Skin epidermis (tissue), 12 donors: ENCODE results near the gene ECPAS.
A peak's percentile ranks its signal among the peaks of the same experiment; 100 is the strongest.
"Not testable (repeated sequence)": the region's sequence is repeated elsewhere in the genome, so short reads cannot be mapped to it uniquely, and the experiment has no call there.

Source experiments
- H3K27ac ChIP-seq, 21 experiments: fragments of 200-600 bp; sonication (generic) in 11 of 21; one replicate each; pipeline ENCODE4 v1.5.0; 2020; ENCODE audit warnings: mild to moderate bottlenecking in 3 of 21, inconsistent platforms in 2 of 21, moderate library complexity in 2 of 21
- H3K4me3 ChIP-seq, 7 experiments: fragments of 200-600 bp; sonication (generic) in 2 of 7; one replicate each; pipeline ENCODE4 v1.5.0; 2020; ENCODE audit warnings: inconsistent platforms in 2 of 7, mild to moderate bottlenecking in 2 of 7, moderate library complexity in 1 of 7

ECPAS gene

DNA sequence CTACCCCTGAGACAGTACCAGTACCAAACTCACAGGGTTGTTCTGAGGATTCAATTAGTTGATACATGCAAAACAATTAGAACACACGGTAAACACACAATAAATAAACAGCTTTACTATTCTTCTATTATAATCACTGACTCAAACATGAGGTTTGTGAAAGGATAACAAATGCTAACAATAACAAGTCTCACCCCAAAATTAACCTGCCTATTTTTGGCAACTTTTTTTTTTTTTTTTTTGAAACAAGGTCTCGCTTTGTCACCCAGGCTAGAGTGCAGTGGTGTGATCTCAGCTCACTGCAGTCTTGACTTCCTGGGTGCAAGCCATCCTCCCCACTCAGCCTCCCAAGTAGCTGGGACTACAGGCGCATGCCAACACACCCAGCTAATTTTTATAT lies 6.5 kb downstream of the ECPAS start:
- no peak overlapping the region for H3K27ac ChIP-seq
- H3K4me3 ChIP-seq = no peak overlapping the region

DNA sequence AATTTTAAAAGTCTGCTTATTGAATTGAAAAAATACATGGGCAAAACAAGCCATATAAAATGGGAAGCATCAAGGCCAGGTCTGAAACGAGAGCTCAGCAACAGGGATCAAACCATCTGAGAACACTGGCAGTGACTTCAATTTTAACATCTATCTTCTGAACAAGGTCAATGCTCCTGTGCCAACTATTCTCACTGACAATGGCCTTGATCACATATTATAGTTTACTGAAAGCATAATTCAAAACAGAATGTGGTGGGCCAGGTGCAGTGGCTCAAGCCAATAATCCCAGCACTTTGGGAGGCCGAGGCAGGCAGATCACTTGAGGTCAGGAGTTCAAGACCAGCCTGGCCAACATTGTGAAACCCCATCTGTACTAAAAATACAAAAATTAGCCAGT lies 9.0 kb downstream of the ECPAS start:
- Histone ChIP-seq H3K27ac (no peak overlapping the region), H3K4me3 (no peak overlapping the region)

DNA sequence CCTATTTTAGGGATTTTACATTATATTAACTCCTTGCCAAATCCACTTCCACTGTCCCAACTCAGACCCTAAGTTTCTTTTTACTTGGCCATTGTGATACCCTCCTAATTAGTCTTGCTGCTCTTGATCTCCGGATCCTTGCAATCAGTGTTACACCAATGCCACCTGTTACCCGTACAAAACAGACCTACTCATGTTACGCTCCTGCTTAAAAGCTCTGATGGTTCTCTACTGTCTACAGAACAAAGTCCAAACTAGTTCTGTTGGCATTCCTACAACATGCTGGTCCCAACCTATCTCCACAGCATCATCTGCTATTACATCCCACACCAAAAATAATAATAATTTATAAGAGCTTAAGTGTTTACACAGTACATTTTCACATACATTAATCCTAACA lies 9.8 kb downstream of the ECPAS start:
- Histone ChIP-seq H3K27ac (no peak overlapping the region), H3K4me3 (no peak overlapping the region)

DNA sequence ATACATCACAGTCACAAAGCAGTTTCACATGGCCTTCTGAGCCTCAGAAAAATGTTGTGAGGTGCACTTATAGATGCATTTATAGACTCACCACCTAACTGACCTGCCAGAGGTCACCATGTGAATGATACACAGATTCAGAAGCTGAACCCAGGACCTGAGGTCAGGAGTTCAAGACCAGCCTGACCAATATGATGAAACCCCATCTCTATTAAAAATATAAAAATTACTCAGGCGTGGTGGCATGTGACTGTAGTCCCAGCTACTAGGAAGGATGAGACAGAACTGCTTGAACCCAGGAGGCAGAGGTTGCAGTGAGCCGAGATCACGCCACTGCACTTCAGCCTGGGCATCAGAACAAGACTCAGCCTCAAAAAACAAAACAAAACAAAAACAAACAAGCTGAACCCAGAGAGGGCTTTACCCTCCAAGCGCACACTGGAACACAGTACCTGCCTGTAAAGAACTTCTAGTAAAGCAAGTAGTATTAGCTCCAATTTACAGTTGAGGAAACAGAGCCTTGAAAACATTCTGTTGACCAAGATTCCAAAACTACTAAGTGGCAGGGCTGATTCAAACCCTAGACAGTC lies 16.3 kb downstream of the ECPAS start:
- H3K27ac ChIP-seq = peak overlapping the region in 1 of 21 experiments; percentile 1
- no peak overlapping the region for H3K4me3 ChIP-seq

DNA sequence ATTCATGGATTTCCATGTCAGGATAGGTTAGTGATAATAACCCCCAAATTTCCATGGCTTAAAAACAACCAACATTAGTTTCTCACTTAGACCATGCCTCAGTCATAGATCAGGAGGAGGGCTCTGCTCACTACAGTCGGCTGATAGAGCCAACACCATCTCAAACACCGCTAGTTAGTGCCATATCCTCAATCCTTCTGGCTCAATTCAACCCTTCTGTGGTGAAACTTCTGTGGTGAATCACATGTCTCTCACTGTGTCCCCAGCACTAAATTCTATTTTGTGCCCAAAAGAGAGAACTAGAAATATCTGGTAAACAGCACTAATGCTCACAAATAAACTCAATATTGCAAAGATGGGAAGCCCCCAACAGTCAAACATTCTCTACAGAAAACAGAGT lies 21.1 kb downstream of the ECPAS start:
- Histone ChIP-seq H3K27ac (no peak overlapping the region), H3K4me3 (no peak overlapping the region)

DNA sequence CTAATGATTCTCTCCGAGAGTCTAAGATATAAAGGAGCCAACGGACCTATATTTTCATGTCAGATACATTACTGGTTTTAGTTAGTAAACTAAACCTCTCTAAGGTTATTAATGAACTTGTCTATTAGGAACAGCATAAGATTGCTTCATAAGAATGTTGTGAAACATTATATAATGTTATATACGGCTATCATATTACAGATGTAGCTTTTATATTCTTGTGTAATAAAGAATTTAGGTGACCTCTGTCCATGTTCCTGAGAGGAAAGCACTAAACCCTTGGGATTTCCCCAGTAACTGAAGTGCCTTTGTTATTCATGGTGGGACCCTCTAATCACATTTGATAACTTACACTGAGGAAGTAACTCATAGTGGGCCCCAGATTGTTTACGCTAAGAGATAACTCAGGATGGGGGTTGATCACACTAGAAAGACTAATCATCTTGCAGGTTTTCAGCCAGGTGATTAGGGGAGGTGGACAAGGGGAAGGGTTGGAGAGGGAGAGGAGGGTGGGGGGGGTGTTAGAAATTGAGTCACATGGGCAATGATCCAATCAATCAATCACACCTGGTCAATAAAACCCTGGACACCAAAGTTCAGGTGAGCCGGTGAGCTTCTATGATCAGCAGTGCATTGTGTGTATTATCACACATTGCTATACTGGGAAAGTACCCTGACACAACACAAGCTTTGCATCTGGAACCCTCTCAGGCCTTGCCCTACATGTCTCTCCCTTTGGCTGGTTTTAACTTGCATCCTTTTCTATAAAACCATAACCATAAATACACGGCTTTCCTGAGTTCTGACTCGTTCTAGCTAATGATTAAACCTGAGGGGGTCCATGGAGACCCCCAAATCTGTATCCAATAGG lies 25.8 kb downstream of the ECPAS start:
- Histone ChIP-seq H3K4me3 (no peak overlapping the region), H3K27ac (no peak overlapping the region)

DNA sequence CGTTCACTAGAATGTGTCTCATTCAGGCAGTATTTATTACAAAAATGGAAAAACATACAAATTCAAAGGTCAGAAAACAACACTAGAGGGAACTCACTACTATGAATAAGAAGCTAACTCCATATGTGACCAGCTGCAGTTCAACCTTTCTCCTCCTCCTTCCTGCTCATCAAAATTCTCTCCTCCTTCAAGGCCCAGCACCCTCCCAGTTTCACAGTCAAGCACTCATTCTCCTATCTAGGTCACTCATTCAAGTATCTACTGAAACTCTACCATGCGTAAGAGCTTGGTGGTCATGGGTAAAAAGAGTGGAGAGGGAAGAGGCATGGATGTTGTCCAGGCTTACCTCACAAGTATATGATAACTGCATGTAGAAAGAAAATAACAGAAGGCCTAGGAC lies 27.7 kb downstream of the ECPAS start:
- H3K4me3 ChIP-seq = no peak overlapping the region
- no peak overlapping the region for H3K27ac ChIP-seq

DNA sequence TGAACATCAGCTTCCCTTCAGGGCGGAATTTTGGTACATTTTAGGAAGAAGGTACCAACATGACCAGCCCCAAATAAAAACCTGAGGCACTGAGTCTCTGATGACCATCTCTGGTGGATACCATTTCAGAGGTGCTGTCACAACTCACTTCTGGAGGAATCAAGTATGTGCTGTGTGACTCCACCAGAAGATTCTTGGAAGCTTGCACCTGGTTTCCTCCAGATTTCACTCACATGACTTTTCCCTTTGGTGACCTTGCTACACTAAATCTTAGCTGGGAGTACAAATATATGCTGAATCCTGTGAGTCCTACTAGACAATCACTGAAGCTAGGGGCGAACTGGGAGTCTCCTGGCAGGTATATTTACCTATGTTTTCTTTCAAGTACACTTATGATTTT lies 28.5 kb downstream of the ECPAS start:
- no peak overlapping the region for H3K27ac ChIP-seq
- H3K4me3 ChIP-seq = no peak overlapping the region

DNA sequence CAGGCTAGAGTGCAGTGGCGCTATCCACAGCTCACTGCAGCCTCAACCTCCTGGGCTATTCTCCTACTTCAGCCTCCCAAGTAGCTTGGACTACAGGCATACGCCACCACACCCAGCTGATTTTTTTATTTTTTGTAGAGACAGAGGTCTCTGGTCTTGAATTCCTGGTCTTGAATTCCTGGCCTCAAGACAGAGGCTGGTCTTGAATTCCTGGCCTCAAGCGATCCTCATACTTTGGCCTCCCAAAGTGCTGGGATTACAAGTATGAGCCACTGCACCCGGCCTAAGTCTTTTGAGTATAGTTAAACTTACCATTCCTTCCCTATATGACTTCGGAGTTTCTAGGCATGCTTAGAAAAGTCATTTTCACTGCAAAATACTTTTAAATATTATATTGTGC lies 29.4 kb downstream of the ECPAS start:
- Histone ChIP-seq H3K4me3 (no peak overlapping the region), H3K27ac (no peak overlapping the region)

DNA sequence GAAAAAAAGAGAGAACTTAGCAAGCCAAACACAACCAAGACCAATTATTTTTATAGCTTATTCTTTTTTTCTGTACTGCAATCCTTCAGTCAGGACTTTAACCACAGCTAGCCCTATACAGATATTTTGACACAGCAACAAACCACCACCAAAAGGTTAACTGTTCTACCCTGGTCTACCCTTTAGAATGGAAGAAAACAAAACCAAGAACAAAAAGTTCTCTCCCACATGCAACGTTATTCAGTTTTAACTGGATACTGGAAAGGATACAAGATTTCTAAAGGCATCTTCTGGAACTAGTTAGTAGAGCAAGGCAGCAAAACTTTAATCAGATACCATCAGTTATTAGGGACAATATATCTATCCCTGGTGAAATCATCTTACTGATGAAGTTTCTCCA lies 32.6 kb downstream of the ECPAS start:
- Histone ChIP-seq H3K4me3 (no peak overlapping the region), H3K27ac (peak overlapping the region in 1 of 21 experiments; percentile 7)

DNA sequence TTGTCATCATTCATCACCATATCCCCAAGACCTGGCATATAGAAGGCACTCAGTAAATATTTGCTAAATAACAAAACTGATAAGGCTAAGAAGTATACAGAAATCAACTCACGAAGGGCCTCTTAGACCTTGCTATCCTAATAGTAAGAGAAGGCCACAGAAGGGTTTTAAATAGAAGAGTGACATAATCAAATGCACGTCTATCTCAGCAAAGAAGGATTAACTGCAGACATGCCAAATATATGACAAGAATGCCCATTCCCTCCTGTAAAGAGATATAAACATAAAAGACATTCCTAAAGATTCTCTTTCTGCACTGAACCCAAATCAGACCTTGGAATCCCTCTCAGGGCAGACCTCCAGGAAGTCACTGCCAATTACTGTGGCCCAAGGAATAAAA lies 34.1 kb downstream of the ECPAS start:
- no peak overlapping the region for H3K4me3 ChIP-seq

DNA sequence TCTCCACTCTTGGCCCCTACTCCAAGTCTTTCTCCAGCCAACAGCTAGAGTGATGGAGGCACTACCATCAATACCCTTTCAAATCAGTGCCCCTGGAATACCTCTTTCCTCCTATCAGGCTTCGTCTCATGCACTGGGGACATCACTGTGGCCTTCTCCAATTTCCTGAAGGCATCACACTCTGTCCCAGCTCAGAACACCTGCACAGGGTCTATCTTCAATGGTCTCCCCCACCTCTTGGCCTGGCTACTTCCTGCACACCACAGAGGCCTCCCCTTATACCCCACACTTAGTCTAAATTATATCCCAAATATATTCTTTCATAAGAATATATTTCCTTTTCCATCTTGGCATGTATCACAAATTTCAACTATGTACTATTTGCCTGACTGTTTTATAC lies 34.5 kb downstream of the ECPAS start:
- Histone ChIP-seq H3K27ac (no peak overlapping the region), H3K4me3 (no peak overlapping the region)

More for the DNA sequence above, 34.1 kb downstream of the ECPAS start:
- no peak overlapping the region for H3K27ac ChIP-seq

DNA sequence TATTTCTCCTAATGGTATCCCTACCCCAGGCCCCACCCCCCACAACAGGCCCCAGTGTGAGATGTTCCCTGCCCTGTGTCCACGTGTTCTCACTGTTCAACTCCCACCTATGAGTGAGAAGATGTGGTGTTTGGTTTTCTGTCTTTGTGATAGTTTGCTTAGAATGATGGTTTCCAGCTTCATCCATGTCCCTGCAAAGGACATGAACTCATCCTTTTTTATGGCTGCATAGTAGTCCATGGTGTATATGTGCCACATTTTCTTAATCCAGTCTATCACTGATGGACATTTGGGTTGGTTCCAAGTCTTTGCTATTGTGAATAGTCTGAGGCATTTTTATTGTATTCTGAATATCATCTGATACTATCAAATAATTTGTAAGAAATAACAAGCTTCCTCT lies 38.4 kb downstream of the ECPAS start:
- H3K27ac ChIP-seq, H3K4me3 ChIP-seq: not testable (repeated sequence)

DNA sequence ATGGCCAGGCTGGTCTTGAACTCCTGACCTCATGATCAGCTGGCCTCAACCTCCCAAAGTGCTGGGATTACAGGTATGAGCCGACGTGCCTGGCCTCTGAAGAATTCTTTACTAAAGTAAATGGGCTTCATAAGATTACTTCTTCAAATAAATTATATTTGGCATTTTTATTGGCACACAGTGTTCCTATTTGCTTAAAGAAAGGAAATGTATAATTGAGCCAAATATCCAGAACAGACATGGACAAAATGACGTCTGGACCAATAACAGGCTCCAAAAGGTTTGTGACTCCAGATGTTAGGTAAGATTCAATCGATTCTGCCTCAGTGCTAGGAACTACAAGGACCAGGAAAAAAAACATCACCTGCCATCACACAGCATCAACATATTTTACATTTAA lies 40.7 kb downstream of the ECPAS start:
- H3K27ac ChIP-seq = no peak overlapping the region

DNA sequence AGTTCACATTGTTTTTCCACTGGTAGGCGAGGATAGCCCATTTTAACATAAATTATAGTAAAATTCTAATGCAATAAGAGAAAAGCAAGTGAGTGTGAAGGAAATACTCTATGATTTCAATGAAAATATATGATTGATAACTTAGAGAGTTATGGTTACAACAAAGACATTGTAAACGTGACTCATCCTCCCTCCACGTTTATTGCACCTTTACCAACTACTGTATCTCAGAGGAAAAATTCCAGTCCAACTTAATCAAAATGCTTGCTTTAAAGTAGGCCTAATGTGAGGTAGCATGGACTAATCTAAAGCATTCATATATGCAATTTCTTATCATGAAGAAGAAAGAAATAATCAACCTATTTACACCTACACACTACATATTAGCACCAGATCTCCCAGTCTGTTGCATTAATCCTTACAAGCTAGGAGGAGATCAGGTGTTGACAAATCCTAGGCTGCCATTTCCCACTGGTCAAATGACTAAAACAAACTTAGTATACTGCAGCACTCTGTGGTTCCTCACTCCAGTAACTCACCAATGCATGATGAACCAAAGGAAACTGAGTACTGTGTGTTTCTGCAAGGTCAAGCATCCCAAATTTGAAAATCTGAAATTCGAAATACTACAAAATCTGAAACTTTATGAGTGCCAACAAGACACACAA lies 41.7 kb downstream of the ECPAS start:
- H3K4me3 ChIP-seq = no peak overlapping the region
- no peak overlapping the region for H3K27ac ChIP-seq

More for the DNA sequence above, 40.7 kb downstream of the ECPAS start:
- no peak overlapping the region for H3K4me3 ChIP-seq

DNA sequence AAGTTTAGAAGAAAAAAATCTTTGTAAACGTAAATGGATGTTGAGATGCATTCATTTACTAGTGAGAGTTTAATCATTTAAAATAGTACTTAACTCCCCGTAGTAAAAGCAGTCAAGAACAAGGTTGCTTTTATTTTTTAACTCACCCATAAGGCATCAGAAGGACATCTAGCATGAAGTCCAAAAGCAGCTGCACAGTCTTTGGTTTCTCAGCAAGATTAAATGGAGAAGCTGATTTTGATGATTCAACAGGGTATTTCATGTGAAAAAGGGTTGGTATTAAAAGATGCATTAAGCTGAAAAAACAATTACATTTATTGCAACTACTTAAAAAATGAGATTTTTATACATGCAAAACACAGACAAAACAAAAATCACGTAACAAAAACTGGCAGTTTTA lies 44.0 kb downstream of the ECPAS start:
- no peak overlapping the region for H3K27ac ChIP-seq

DNA sequence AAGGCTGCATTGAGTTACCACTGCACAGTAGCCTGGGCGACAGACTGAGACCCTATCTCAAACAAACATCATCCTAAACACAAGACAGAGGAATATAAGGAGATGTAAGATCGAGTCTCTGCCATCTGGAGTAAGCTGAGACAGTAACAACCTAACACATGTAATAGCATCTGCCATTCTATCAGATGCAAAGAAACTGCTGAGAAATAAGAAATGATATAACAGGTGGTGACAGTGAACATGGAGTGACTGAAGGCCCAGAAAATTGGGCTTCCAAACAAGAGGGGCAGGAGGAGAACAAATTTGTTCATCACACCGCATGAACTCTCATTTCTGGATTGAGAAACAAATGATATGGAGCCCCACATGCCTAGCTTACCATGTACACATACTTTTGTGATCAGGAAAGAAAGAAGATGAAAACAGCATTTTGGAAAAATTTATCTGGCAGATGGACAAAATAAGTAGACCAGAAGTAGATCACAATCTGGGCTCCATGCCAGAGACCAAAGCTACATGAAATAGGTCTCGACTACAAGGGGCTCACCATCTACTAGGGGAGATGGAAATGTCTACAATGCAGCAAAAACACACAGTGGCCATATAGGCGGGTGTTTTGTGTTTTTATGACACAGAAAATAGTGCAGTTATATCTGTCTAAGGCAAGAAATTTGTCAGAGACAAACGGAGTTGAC lies 45.5 kb downstream of the ECPAS start:
- Histone ChIP-seq H3K4me3 (no peak overlapping the region), H3K27ac (no peak overlapping the region)

More for the DNA sequence above, 44.0 kb downstream of the ECPAS start:
- no peak overlapping the region for H3K4me3 ChIP-seq

DNA sequence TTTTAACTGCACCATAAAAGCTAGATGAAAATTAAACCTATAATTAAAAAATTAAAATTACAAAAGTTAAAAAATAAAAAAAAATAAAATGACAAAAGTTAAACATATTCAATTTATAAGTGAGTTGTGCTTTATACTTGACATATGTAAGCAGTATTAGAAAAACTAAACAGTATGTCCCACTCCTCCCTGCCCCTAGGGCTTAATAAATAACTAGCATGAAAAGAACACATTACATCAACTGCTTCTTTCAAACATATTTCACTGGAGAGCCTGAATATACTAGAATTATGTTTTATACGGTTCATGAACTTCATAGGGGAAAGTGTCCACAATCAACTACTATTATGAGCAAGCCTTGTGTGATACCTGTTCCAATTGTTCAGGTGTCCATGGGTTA lies 47.6 kb downstream of the ECPAS start:
- Histone ChIP-seq H3K4me3 (no peak overlapping the region), H3K27ac (no peak overlapping the region)

DNA sequence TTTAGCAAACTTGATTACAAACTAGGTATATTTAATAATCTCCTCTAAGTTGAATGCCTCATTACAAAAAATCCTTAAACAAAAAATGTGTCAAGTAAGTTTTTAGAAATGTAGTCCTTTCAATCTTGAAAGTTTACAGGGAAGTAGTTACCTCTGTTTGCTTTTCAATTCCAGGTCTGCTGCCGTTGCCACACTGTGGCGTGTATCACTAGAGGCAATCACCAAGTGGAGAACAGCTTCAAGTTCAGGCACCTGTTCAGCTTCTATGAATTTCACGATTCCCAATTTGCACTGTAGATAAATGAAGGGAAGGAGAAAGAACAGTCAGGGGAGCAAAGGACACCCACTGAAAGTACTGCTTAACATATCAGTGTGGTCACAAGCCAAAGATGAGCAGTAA lies 51.1 kb downstream of the ECPAS start:
- H3K4me3 ChIP-seq = no peak overlapping the region
- no peak overlapping the region for H3K27ac ChIP-seq

DNA sequence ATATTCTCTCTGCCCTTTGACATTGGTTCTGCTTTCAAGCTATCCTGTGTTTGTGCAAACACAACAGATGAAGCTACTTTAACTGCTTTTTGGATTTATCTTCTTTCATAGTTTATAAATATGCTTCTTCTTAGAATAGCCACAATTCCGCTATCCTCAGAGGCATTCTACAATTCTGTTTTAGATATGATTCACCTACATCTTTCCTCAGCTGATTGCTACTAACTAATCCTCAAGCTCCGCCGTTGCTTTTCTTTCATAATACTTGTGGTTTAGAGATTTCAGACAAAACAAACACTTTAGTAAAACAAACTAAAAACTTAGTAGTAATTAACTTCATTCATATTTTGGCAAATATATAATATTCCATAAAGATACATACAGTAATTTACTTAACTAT lies 52.5 kb downstream of the ECPAS start:
- no peak overlapping the region for H3K27ac ChIP-seq
- no peak overlapping the region for H3K4me3 ChIP-seq
